Common myeloid progenitor, CD34-positive (primary cell): ENCODE data around the gene CTNNA2.

ENCODE experiments used
- CTCF ChIA-PET: fragments of 350-600 bp; sonication (Branson Sonifier 250); formaldehyde crosslinking; loops from one replicate; lab custom pipeline; 2021; ENCODE audit warnings: antibody characterized with exemption; lab: Charles Lee
- POLR2A ChIA-PET: fragments of 350-600 bp; sonication (Branson Sonifier 250); formaldehyde crosslinking; loops from one replicate; lab custom pipeline; 2021; ENCODE audit warnings: antibody characterized with exemption; lab: Charles Lee
- DNase-seq, 3 donors: peaks; one replicate each; pipeline versions ENCODE4 v3.0.0 to v3.0.0-alpha.2; 2013
- H3K27ac ChIP-seq, 2 experiments: 1 replicate in 1 of 2; 2 replicates in 1 of 2; pipeline ENCODE4 v1.7.0; 2013; ENCODE audit warnings: inconsistent platforms in 2 of 2, low read length in 2 of 2, mild to moderate bottlenecking in 2 of 2, low read depth in 1 of 2, moderate library complexity in 1 of 2; ENCODE audit not compliant: severe bottlenecking in 2 of 2, insufficient read depth in 1 of 2, poor library complexity in 1 of 2
- H3K27me3 ChIP-seq, 5 experiments: replicated peaks in 2 of 5; 1 replicate in 3 of 5; 2 replicates in 2 of 5; pipeline versions ENCODE4 v1.6.1 to v1.7.0; 2013; ENCODE audit warnings: low read length in 4 of 5, mild to moderate bottlenecking in 2 of 5, moderate library complexity in 2 of 5, inconsistent platforms in 1 of 5; ENCODE audit not compliant: insufficient read depth in 5 of 5, control insufficient read depth in 4 of 5
- H3K36me3 ChIP-seq, 4 experiments: 1 replicate in 2 of 4; 2 replicates in 2 of 4; pipeline versions ENCODE4 v1.6.1 to v1.7.0; 2013; ENCODE audit warnings: low read length in 3 of 4, control low read depth in 1 of 4, mild to moderate bottlenecking in 1 of 4; ENCODE audit not compliant: control insufficient read depth in 4 of 4, insufficient read depth in 4 of 4
- H3K4me1 ChIP-seq, 4 experiments: 1 replicate in 3 of 4; 2 replicates in 1 of 4; pipeline versions ENCODE4 v1.6.1 to v1.7.1; 2013; ENCODE audit warnings: low read length in 3 of 4, mild to moderate bottlenecking in 3 of 4, control low read depth in 1 of 4, inconsistent platforms in 1 of 4, moderate library complexity in 1 of 4; ENCODE audit not compliant: control insufficient read depth in 4 of 4, insufficient read depth in 4 of 4; ENCODE audit errors: control extremely low read depth in 1 of 4
- H3K4me3 ChIP-seq, 7 experiments: 1 replicate in 4 of 7; 2 replicates in 3 of 7; pipeline versions ENCODE4 v1.5.1 to v1.7.0; 2013; ENCODE audit warnings: mild to moderate bottlenecking in 7 of 7, low read length in 6 of 7, moderate library complexity in 6 of 7, inconsistent platforms in 2 of 7, low read depth in 2 of 7, control low read depth in 1 of 7; ENCODE audit not compliant: insufficient read depth in 4 of 7, control insufficient read depth in 1 of 7; ENCODE audit errors: extremely low read depth in 1 of 7
- H3K9me3 ChIP-seq, 5 experiments: 1 replicate in 4 of 5; 2 replicates in 1 of 5; pipeline versions ENCODE4 v1.6.1 to v1.7.1; 2013; ENCODE audit warnings: low read length in 4 of 5, mild to moderate bottlenecking in 2 of 5, inconsistent platforms in 1 of 5, low read depth in 1 of 5, moderate library complexity in 1 of 5; ENCODE audit not compliant: control insufficient read depth in 4 of 5, insufficient read depth in 2 of 5; ENCODE audit errors: control extremely low read depth in 1 of 5
- WGBS: methylation state at CpG from one replicate; pipeline ENCODE4 v1.1.5; 2013; ENCODE audit not compliant: insufficient coverage; 5-methylcytosine and 5-hydroxymethylcytosine counted together

The CTNNA2 gene

DNA sequence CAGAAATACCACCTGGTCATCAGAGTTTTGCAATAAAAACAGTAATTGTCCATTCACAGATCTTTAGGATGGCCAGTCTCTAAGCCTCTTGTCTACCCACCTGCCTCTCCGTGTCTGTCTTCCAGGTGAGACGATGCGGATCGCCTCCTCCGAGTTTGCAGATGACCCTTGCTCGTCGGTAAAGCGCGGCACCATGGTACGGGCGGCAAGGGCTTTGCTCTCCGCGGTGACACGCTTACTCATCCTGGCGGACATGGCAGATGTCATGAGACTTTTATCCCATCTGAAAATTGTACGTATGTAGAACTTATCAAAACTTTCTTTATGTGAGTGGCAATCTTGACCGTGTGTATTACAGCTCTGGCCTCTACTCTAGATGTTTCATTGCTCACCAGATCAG lies 345.0 kb downstream of the CTNNA2 start:
- H3K4me1 ChIP-seq = no peaks in the 10 kb centered on the region
- H3K4me3 ChIP-seq = no peak overlapping the region
- CTCF ChIA-PET = no interaction called here
- peaks cover 0 to 2% (median 0%) of the 10 kb centered on the region in 5 experiments for H3K27me3 ChIP-seq
- POLR2A ChIA-PET = no interaction called here
- no peaks in the 10 kb centered on the region for H3K36me3 ChIP-seq
- H3K9me3 ChIP-seq = no peaks in the 10 kb centered on the region
- whole genome bisulfite sequencing = 98% methylated on average over 16 of the region's 17 CpGs
- no peak overlapping the region for H3K27ac ChIP-seq
- DNase-seq = no peak

DNA sequence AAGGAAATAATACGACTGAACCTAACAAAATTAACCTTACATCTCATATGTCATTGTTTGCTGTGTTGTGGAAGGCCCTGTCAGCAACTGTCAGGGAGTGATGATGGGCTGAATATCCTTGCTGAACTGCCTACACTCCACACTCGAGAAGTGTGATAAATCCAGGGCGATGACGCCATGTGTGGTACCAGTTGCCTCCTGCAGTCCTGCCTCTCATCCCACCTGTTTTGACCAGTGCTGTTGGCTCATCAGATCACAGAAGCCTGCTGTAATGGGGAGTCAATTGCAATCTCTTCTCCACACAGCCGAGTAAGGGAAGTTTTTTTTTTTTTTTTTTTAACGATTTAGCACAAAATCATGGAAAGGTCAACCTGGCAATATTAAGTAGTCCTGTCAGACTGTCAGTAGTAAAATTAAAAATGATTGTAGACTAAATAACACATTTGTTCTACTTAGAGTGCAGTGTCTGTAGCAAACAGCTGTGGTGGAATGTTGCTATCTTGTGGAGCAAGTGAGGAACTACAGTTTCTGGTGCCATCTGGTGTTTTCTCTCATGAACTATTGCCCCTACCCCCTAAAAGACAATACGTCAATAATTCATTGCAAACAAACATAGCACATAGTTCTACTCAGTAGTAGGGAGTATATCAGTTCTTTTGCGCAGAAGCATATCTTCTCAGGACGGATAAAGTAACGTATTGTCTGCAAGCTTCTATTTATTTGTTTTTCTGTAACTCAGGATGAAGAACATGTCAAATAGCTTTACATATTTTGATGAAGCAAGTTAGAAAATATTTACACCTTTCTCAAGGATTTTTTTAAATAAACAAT lies 347.6 kb downstream of the CTNNA2 start:
- H3K4me1 ChIP-seq = no peaks in the 10 kb centered on the region
- peaks cover 0 to 2% (median 0%) of the 10 kb centered on the region in 5 experiments for H3K27me3 ChIP-seq
- H3K4me3 ChIP-seq = no peak overlapping the region
- ChIA-PET CTCF (no interaction called here), POLR2A (no interaction called here)
- no peaks in the 10 kb centered on the region for H3K9me3 ChIP-seq
- WGBS = 97% methylated on average over 3 of the region's 10 CpGs
- DNase-seq = peak; percentile 9 to 37 (median 10)
- no peaks in the 10 kb centered on the region for H3K36me3 ChIP-seq
- H3K27ac ChIP-seq = no peak overlapping the region

DNA sequence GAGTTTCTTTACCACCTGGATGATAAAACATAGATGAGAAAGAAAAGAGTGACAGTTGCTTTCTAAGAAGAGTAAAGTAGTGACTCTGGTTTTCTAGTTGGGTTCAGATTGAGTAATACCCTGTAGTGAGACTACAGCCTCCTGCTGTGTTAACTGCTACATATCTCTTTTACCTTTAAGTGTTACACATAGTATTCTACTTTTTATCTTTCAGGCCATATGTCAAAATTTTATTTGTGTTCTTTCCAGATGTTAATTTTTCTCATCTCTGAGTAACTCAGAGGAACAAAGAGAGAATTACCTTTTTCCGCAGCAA lies 348.2 kb downstream of the CTNNA2 start:
- peaks cover 0 to 2% (median 0%) of the 10 kb centered on the region in 5 experiments for H3K27me3 ChIP-seq
- H3K4me3 ChIP-seq = no peak overlapping the region
- POLR2A ChIA-PET = no interaction called here
- CTCF ChIA-PET = no interaction called here
- no peaks in the 10 kb centered on the region for H3K4me1 ChIP-seq
- H3K36me3 ChIP-seq = no peaks in the 10 kb centered on the region
- no peaks in the 10 kb centered on the region for H3K9me3 ChIP-seq
- no peak overlapping the region for H3K27ac ChIP-seq
- DNase-seq = no peak
- no CpG with 5 or more reads among the region's 1 CpG for WGBS

- H3K36me3 ChIP-seq = no peaks in the 10 kb centered on the region
- H3K27ac ChIP-seq = no peak overlapping the region
- DNase-seq = no peak
- H3K4me1 ChIP-seq = no peaks in the 10 kb centered on the region
- H3K27me3 ChIP-seq = peaks cover 0 to 1% (median 0%) of the 10 kb centered on the region in 5 experiments
- WGBS = no CpG with 5 or more reads among the region's 1 CpG
- H3K9me3 ChIP-seq = no peaks in the 10 kb centered on the region
- H3K4me3 ChIP-seq = no peak overlapping the region
- CTCF ChIA-PET = no interaction called here
- POLR2A ChIA-PET = no interaction called here
Observed at GRCh38 chr2:79862756-79863155, 349.9 kb downstream of the CTNNA2 start.

DNA sequence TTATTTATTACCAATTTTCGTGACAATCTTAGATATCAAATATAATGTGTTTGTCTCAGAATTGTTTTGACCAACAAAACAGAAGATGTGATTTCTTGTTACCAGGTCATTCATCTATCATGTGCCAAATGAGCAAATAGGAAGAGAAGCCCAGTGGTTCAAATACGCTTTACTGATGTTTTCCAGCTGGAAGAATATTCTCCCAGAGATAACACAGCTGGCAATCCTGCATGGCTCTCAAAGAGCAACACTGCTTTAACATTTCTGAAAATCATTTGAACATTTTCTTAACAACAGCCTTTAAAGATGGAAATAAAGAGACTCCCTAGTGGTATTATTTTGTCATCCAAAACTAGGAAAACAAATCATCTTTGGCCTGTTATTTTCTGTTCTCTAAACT lies 359.8 kb downstream of the CTNNA2 start:
- no peaks in the 10 kb centered on the region for H3K27me3 ChIP-seq
- H3K4me3 ChIP-seq = no peak overlapping the region
- H3K9me3 ChIP-seq = no peaks in the 10 kb centered on the region
- ChIA-PET CTCF (interaction anchor here (1.8 kb wide), 1 partner anchor 15 kb away, joined by 6 read pairs; no protein-coding TSS in a partner anchor), POLR2A (no interaction called here)
- no peaks in the 10 kb centered on the region for H3K36me3 ChIP-seq
- DNase-seq = no peak
- no peak overlapping the region for H3K27ac ChIP-seq
- H3K4me1 ChIP-seq = no peaks in the 10 kb centered on the region
- WGBS = no CpG with 5 or more reads among the region's 2 CpGs

- Histone ChIP-seq H3K27me3 (no peaks in the 10 kb centered on the region), H3K4me3 (no peak overlapping the region), H3K4me1 (no peaks in the 10 kb centered on the region), H3K9me3 (no peaks in the 10 kb centered on the region), H3K27ac (no peak overlapping the region), H3K36me3 (no peaks in the 10 kb centered on the region)
- 95% methylated on average over 13 of the region's 18 CpGs for WGBS
- ChIA-PET CTCF (interaction anchor here (1.8 kb wide), 1 partner anchor 13 kb away, joined by 6 read pairs; no protein-coding TSS in a partner anchor), POLR2A (no interaction called here)
- no peak for DNase-seq
Observed at GRCh38 chr2:79874015-79874414, 361.2 kb downstream of the CTNNA2 start.

DNA sequence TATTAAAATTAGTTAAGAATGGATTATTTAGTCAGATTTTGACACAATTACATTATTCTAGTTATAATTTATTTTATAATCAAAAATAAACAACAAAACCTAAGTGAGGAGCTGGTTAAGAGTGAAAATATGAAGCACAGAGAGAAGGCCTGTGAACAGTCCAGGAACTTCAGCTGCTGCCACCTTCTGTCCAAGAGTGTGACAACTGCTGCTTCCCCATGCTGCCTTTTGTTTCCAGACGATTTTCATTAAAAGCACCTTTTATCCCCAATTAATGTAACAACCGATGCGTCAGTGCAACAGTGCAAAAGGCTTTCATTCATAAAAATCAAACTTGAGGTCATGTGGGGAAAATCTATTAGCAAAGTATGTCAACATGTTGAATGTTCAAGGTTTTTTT lies 363.6 kb downstream of the CTNNA2 start:
- Histone ChIP-seq H3K9me3 (no peaks in the 10 kb centered on the region), H3K4me1 (no peaks in the 10 kb centered on the region), H3K27ac (no peak overlapping the region), H3K4me3 (no peak overlapping the region), H3K36me3 (no peaks in the 10 kb centered on the region), H3K27me3 (no peaks in the 10 kb centered on the region)
- ChIA-PET POLR2A (no interaction called here), CTCF (no interaction called here)
- WGBS = no CpG with 5 or more reads among the region's 3 CpGs
- DNase-seq = peak in 2 of 3 donors; percentile 4 to 6
